GM12878 (cell line): ENCODE results near the gene RHOF. TPM values are rescaled to one million over a fixed set of nuclear protein-coding genes. Genes with fewer than 3 reads are reported as not detected.
A peak's percentile ranks its signal among the peaks of the same experiment; 100 is the strongest.

ENCODE experiments used
- ATAC-seq: fragments of 200-7000 bp; cut with Tn5 transposase; 3 replicates; pipeline ENCODE4 v1.9.1; 2020; ENCODE audit warnings: mild to moderate bottlenecking, moderate library complexity
- BruUV-seq: library from RNA; stranded (reverse); fragments of 400-500 nt; replicated peaks from 2 replicates; lab custom pipeline; 2021; lab: Mats Ljungman, UMichigan
- CTCF ChIA-PET: fragments of 300-600 bp; sonication (Branson Sonifier 250); formaldehyde crosslinking; extraction: SDS; loops from one replicate; lab custom pipeline; 2021; ENCODE audit warnings: inconsistent platforms; lab: Yijun Ruan, JAX
- POLR2A ChIA-PET: fragments of 350-600 bp; formaldehyde crosslinking; extraction: SDS; loops from one replicate; lab custom pipeline; 2021; ENCODE audit warnings: inconsistent platforms; lab: Charles Lee
- RAD21 ChIA-PET: fragments of 300-600 bp; sonication (Branson Sonifier 250); formaldehyde crosslinking; loops from one replicate; lab custom pipeline; 2023; ENCODE audit warnings: antibody characterized with exemption; ENCODE audit not compliant: unreplicated experiment; lab: Charles Lee
- SMC1A ChIA-PET: fragments of 300-600 bp; sonication (Branson Sonifier 250); formaldehyde crosslinking; loops from one replicate; lab custom pipeline; 2023; ENCODE audit not compliant: unreplicated experiment, uncharacterized antibody; lab: Charles Lee
- DNase-seq: peaks from one replicate; pipeline ENCODE4 v3.0.0-alpha.2; 2011; ENCODE audit warnings: low read depth, low spot score
- FAIRE-seq: peaks from 3 replicates; lab custom pipeline; 2011; peaks lifted over from hg19 to GRCh38; lab: Jason Lieb, UNC
- H2AFZ ChIP-seq: 2 replicates; pipeline ENCODE4 v1.6.0; 2011; ENCODE audit warnings: low read depth, low read length, control low read depth; ENCODE audit not compliant: control insufficient read depth
- H3K27ac ChIP-seq: 2 replicates; pipeline ENCODE4 v1.5.1; 2011; ENCODE audit warnings: control low read depth; ENCODE audit not compliant: control insufficient read depth, insufficient read depth
- H3K27me3 ChIP-seq, 2 experiments: replicated peaks in 1 of 2; 2 replicates each; pipeline versions ENCODE4 v1.6.0 to v1.6.1; 2011; ENCODE audit warnings: low read length in 1 of 2; ENCODE audit not compliant: control insufficient read depth in 2 of 2, insufficient read depth in 2 of 2
- H3K36me3 ChIP-seq, 2 experiments: 2 replicates each; pipeline ENCODE4 v1.5.1; 2011; ENCODE audit warnings: low read length in 1 of 2; ENCODE audit not compliant: control insufficient read depth in 2 of 2, insufficient read depth in 2 of 2
- H3K4me1 ChIP-seq: 2 replicates; pipeline ENCODE4 v1.6.1; 2011; ENCODE audit warnings: mild to moderate bottlenecking, low read length, moderate library complexity, mixed read lengths; ENCODE audit not compliant: control insufficient read depth, insufficient read depth
- H3K4me2 ChIP-seq: 2 replicates; pipeline ENCODE4 v1.6.0; 2011; ENCODE audit warnings: control low read depth; ENCODE audit not compliant: control insufficient read depth, insufficient read depth
- H3K4me3 ChIP-seq: fragments of 200-600 bp; sonication (generic); 2 replicates; pipeline ENCODE4 v1.5.1; 2016
- H3K79me2 ChIP-seq: 2 replicates; pipeline ENCODE4 v1.6.0; 2011; ENCODE audit warnings: low read length; ENCODE audit not compliant: control insufficient read depth, insufficient read depth
- H3K9ac ChIP-seq: 2 replicates; pipeline ENCODE4 v1.8.0; 2011; ENCODE audit warnings: low read length, control low read depth, mixed read lengths; ENCODE audit not compliant: control insufficient read depth, insufficient read depth
- H3K9me3 ChIP-seq: replicated peaks from 3 replicates; pipeline ENCODE4 v1.5.1; 2011; ENCODE audit warnings: mild to moderate bottlenecking, low read length; ENCODE audit not compliant: control insufficient read depth, insufficient read depth
- H4K20me1 ChIP-seq: 2 replicates; pipeline ENCODE4 v1.6.0; 2011; ENCODE audit not compliant: control insufficient read depth, insufficient read depth
- NFYB ChIP-seq: IDR thresholded peaks from 2 replicates; pipeline ENCODE4 v1.6.1; 2011; ENCODE audit warnings: low read depth, mild to moderate bottlenecking, low read length, improper control_type of control experiment, moderate library complexity; ENCODE audit not compliant: insufficient read depth
- RAD21 ChIP-seq: IDR thresholded peaks from 2 replicates; pipeline ENCODE4 v1.6.1; 2011; ENCODE audit warnings: mild to moderate bottlenecking, low read depth, low read length, moderate library complexity; ENCODE audit not compliant: insufficient read depth
- whole genome bisulfite sequencing: methylation state at CpG from one replicate; pipeline ENCODE4 v1.1.6; 2016; ENCODE audit warnings: low lambda C conversion rate; ENCODE audit not compliant: insufficient replicate concordance, insufficient coverage; ENCODE audit errors: missing lambda C conversion rate; 5-methylcytosine and 5-hydroxymethylcytosine counted together
- in situ Hi-C: fragments of 300-500 bp; cut with MboI; formaldehyde crosslinking; loops from 9 replicates; pipeline ENCODE4 v1.14.3; 2018; ENCODE audit warnings: mixed read lengths
- intact Hi-C: fragments of 100-400 bp; cut with micrococcal nuclease; formaldehyde crosslinking; loops from one replicate; pipeline ENCODE4 v1.14.2; 2022; ENCODE audit not compliant: unreplicated experiment
- polyA plus RNA-seq, 11 experiments: library from polyadenylated mRNA; depleted of rRNA in 4 of 11; unstranded in 6 of 11; stranded (reverse) in 5 of 11; fragments of >200 nt; fragmentation: Nextera tagmentation in 4 of 11; fragmentation: Illumina TruSeq in 1 of 11; extraction: Ambion mirVana in 4 of 11; extraction: Trizol in 1 of 11; gene quantifications; 1 replicate in 1 of 11; 2 replicates in 10 of 11; pipeline versions ENCODE4 v1.2.1 to v1.2.3, GENCODE V29; 2011 to 2016; ENCODE audit warnings: inconsistent platforms in 2 of 11, missing spikeins in 2 of 11, low read depth in 1 of 11
- total RNA-seq, 4 experiments: library from RNA; depleted of rRNA in 3 of 4; stranded (reverse); fragments of >200 nt in 3 of 4; fragmentation: Illumina TruSeq in 1 of 4; extraction: Trizol in 1 of 4; gene quantifications; 2 replicates each; pipeline versions ENCODE4 v1.2.1 to v1.2.3, GENCODE V29; 2013 to 2021
- TF ChIP-seq, protein P1 (sequence below): IDR thresholded peaks from 2 replicates; pipeline ENCODE4 v1.6.1; 2011; ENCODE audit warnings: borderline replicate concordance, low read depth, mild to moderate bottlenecking, moderate library complexity, mixed read lengths, low read length; ENCODE audit not compliant: insufficient read depth; ENCODE audit errors: extremely low read length
- TF ChIP-seq, protein P2 (sequence below): fragments of 450-650 bp; IDR thresholded peaks from 2 replicates; pipeline ENCODE4 v1.6.1; 2017; ENCODE audit warnings: mild to moderate bottlenecking, moderate library complexity

Gene RHOF
- total and polyA plus RNA-seq, 10 of the 15 experiments (the other 5 are each of a cell fraction or from before 2014, with no cell fraction given), result 6.1 to 78.7 (median 39.7) TPM

DNA sequence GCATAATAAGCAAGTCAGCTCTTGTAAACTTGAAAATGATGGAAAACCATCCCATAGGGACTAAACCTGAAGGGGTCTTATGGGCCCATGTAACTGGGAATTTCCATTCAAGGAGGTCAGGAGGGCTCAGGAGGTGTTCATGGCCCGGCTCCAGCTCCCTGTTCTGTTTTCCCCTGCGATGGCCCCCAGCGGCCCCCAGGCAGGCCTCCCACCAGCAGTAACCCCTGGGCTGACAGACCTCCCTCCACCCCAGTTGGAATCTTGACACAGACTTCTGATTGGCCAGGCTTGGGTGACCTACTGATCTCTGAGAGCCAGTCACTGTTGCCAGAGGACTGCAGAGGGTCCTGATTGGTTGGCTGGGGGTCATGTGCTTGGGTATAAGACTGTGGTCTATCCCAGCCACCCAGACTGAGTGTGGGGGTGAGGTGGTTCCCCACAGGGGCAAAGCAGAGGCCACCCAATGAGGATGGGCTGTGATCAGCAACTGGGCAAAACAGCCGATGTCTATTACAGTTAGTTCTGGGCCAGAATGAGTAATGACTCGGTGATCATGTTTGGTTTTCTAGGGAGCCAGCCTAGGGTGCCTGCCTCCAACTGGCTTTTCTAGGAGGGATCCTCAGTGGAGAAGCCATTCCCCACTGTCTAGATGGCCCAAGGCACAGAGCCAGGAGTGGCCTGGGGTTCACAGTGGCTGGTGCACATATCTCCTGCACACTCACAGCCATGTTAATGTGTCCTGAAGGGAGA lies 27.0 kb downstream of the RHOF start:
- SMC1A ChIA-PET, result interaction anchor here (1.0 to 1.7 kb wide), 3 partner anchors 65 to 289 kb away, joined by 3 to 5 read pairs (median 3); no protein-coding TSS in a partner anchor
- Histone ChIP-seq H3K4me3 (no peak overlapping the region), H4K20me1 (no peaks in the 10 kb centered on the region), H3K4me2 (no peak overlapping the region), H3K9ac (no peak overlapping the region), H3K27me3 (no peaks in the 10 kb centered on the region), H3K9me3 (no peaks in the 10 kb centered on the region), H3K4me1 (no peaks in the 10 kb centered on the region), H3K79me2 (no peaks in the 10 kb centered on the region), H3K36me3 (no peaks in the 10 kb centered on the region; a peak in 1 of 4 replicates), H3K27ac (no peak overlapping the region), H2AFZ (no peak overlapping the region)
- 98% methylated on average over 5 of the region's 5 CpGs for WGBS
- RAD21 ChIA-PET, result no interaction called here
- in situ Hi-C loops (loop anchor here (5.0 kb wide), 1 partner anchor 64 kb away; no protein-coding TSS in a partner anchor), intact Hi-C loops (no loop called here)
- FAIRE-seq (no peak), DNase-seq (no peak), ATAC-seq (peak; percentile 58)
- POLR2A ChIA-PET, result interaction anchor here (1.0 kb wide), 1 partner anchor 27 kb away, joined by 4 read pairs; the partner anchor contains the start of gene RHOF
- CTCF ChIA-PET, result interaction anchor here (1.5 to 2.1 kb wide), 2 partner anchors 28 to 46 kb away, joined by 4 to 9 read pairs; no protein-coding TSS in a partner anchor
- no TSS peak for BruUV-seq
- TF ChIP-seq NFYB (peak; percentile 91), RAD21 (no peak)
- TF ChIP-seq, protein P1, sequence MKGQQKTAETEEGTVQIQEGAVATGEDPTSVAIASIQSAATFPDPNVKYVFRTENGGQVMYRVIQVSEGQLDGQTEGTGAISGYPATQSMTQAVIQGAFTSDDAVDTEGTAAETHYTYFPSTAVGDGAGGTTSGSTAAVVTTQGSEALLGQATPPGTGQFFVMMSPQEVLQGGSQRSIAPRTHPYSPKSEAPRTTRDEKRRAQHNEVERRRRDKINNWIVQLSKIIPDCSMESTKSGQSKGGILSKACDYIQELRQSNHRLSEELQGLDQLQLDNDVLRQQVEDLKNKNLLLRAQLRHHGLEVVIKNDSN, result peak; percentile 51
- TF ChIP-seq, protein P2, sequence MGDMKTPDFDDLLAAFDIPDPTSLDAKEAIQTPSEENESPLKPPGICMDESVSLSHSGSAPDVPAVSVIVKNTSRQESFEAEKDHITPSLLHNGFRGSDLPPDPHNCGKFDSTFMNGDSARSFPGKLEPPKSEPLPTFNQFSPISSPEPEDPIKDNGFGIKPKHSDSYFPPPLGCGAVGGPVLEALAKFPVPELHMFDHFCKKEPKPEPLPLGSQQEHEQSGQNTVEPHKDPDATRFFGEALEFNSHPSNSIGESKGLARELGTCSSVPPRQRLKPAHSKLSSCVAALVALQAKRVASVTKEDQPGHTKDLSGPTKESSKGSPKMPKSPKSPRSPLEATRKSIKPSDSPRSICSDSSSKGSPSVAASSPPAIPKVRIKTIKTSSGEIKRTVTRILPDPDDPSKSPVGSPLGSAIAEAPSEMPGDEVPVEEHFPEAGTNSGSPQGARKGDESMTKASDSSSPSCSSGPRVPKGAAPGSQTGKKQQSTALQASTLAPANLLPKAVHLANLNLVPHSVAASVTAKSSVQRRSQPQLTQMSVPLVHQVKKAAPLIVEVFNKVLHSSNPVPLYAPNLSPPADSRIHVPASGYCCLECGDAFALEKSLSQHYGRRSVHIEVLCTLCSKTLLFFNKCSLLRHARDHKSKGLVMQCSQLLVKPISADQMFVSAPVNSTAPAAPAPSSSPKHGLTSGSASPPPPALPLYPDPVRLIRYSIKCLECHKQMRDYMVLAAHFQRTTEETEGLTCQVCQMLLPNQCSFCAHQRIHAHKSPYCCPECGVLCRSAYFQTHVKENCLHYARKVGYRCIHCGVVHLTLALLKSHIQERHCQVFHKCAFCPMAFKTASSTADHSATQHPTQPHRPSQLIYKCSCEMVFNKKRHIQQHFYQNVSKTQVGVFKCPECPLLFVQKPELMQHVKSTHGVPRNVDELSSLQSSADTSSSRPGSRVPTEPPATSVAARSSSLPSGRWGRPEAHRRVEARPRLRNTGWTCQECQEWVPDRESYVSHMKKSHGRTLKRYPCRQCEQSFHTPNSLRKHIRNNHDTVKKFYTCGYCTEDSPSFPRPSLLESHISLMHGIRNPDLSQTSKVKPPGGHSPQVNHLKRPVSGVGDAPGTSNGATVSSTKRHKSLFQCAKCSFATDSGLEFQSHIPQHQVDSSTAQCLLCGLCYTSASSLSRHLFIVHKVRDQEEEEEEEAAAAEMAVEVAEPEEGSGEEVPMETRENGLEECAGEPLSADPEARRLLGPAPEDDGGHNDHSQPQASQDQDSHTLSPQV, result no peak
